Measurements from ENCODE around the gene KRT76. TPM values are rescaled to one million over a fixed set of nuclear protein-coding genes. Genes with fewer than 3 reads are reported as not detected.

Gene KRT76
- total RNA-seq, 4 donors from 2014 or later = not detected

GRCh38 chr12:52776435-52776834 is 710 bp downstream of the KRT76 start:
- whole genome bisulfite sequencing, 2 donors (ENCODE audit: low coverage in 1 of 2) = 73 to 81% methylated on average over 3 to 5 of the region's 5 CpGs
- in situ Hi-C loops (cut with MboI; ENCODE audit: low pct_ligation_motif_present in 1 of 4, low pct_unique_long_range_greater_than_20kb in 1 of 4, low sequenced_read_pairs in 3 of 4) (no loop called here), intact Hi-C loops (cut with DNase I; ENCODE audit: low total_unique reads) (no loop called here)
- H3K27me3 ChIP-seq = peaks cover 2% of the 10 kb centered on the region
- no peak for TF ChIP-seq CTCF (IDR thresholded peaks at IDR 0.05)
- TF ChIP-seq POLR2AphosphoS5 (IDR thresholded peaks at IDR 0.05) = no peak
- no peak for TF ChIP-seq POLR2A (IDR thresholded peaks at IDR 0.05)
- no peak for TF ChIP-seq EP300 (IDR thresholded peaks at IDR 0.05; ENCODE audit: low read depth)
- H3K4me3 ChIP-seq = no peak overlapping the region
- DNase-seq = no peak
- H3K4me1 ChIP-seq = no peaks in the 10 kb centered on the region
- no peaks in the 10 kb centered on the region for H3K9me3 ChIP-seq
- no peak overlapping the region for H3K27ac ChIP-seq
- no peaks in the 10 kb centered on the region for H3K36me3 ChIP-seq

- DNase-seq = no peak
- Histone ChIP-seq H3K4me1 (no peaks in the 10 kb centered on the region), H3K27ac (no peak overlapping the region), H3K27me3 (no peaks in the 10 kb centered on the region), H3K36me3 (no peaks in the 10 kb centered on the region), H3K4me3 (no peak overlapping the region), H3K9me3 (no peaks in the 10 kb centered on the region)
- intact Hi-C loops (cut with DNase I; ENCODE audit: low total_unique reads) (no loop called here), in situ Hi-C loops (cut with MboI; ENCODE audit: low pct_ligation_motif_present in 1 of 4, low pct_unique_long_range_greater_than_20kb in 1 of 4, low sequenced_read_pairs in 3 of 4) (no loop called here)
- 80% methylated on average over 8 of the region's 8 CpGs; no CpG with 5 or more reads in 1 of the 2 donors for WGBS, 2 donors (ENCODE audit: low coverage in 1 of 2)
- TF ChIP-seq CTCF (IDR thresholded peaks at IDR 0.05) (no peak), POLR2AphosphoS5 (IDR thresholded peaks at IDR 0.05) (no peak)
Observed at GRCh38 chr12:52774629-52775250, 2.4 kb downstream of the KRT76 start.

GRCh38 chr12:52772772-52773171 is 4.4 kb downstream of the KRT76 start:
- no peaks in the 10 kb centered on the region for H3K36me3 ChIP-seq
- intact Hi-C loops (cut with DNase I; ENCODE audit: low total_unique reads) = no loop called here
- no peaks in the 10 kb centered on the region for H3K9me3 ChIP-seq
- no peak for DNase-seq
- TF ChIP-seq POLR2AphosphoS5 (IDR thresholded peaks at IDR 0.05) = no peak
- no peak for TF ChIP-seq EP300 (IDR thresholded peaks at IDR 0.05; ENCODE audit: low read depth)
- no peak for TF ChIP-seq POLR2A (IDR thresholded peaks at IDR 0.05)
- TF ChIP-seq CTCF (IDR thresholded peaks at IDR 0.05) = no peak
- H3K27me3 ChIP-seq = no peaks in the 10 kb centered on the region
- WGBS, 2 donors (ENCODE audit: low coverage in 1 of 2) = 48 to 83% methylated on average over 2 to 3 of the region's 3 CpGs
- in situ Hi-C loops (cut with MboI; ENCODE audit: low pct_ligation_motif_present in 1 of 4, low pct_unique_long_range_greater_than_20kb in 1 of 4, low sequenced_read_pairs in 3 of 4) = no loop called here
- H3K4me1 ChIP-seq = no peaks in the 10 kb centered on the region
- no peak overlapping the region for H3K27ac ChIP-seq
- no peak overlapping the region for H3K4me3 ChIP-seq

- no peak overlapping the region for H3K4me3 ChIP-seq
- TF ChIP-seq POLR2AphosphoS5 (IDR thresholded peaks at IDR 0.05) = no peak
- no peak for TF ChIP-seq EP300 (IDR thresholded peaks at IDR 0.05; ENCODE audit: low read depth)
- TF ChIP-seq CTCF (IDR thresholded peaks at IDR 0.05) = no peak
- TF ChIP-seq POLR2A (IDR thresholded peaks at IDR 0.05) = no peak
- H3K27ac ChIP-seq = no peak overlapping the region
- intact Hi-C loops (cut with DNase I; ENCODE audit: low total_unique reads) (no loop called here), in situ Hi-C loops (cut with MboI; ENCODE audit: low pct_ligation_motif_present in 1 of 4, low pct_unique_long_range_greater_than_20kb in 1 of 4, low sequenced_read_pairs in 3 of 4) (no loop called here)
- H3K27me3 ChIP-seq = no peaks in the 10 kb centered on the region
- no peaks in the 10 kb centered on the region for H3K36me3 ChIP-seq
- 83% methylated on average over 4 of the region's 4 CpGs; no CpG with 5 or more reads in 1 of the 2 donors for WGBS, 2 donors (ENCODE audit: low coverage in 1 of 2)
- no peaks in the 10 kb centered on the region for H3K4me1 ChIP-seq
- no peak for DNase-seq
- H3K9me3 ChIP-seq = no peaks in the 10 kb centered on the region
Observed at GRCh38 chr12:52772188-52772587, 5.0 kb downstream of the KRT76 start.
